ENCODE data around the gene SLC45A1.

SLC45A1 gene

GRCh38 chr1:8370905-8371315 lies 53.0 kb downstream of the SLC45A1 start:
- no peak for TF ChIP-seq CTCF (IDR thresholded peaks at IDR 0.05)
- no peak for DNase-seq (ENCODE audit: low spot score)
- Histone ChIP-seq H3K27ac (peak overlapping the region; percentile 75 to 84), H3K4me3 (peak overlapping the region; percentile 55)

GRCh38 chr1:8371372-8371991 lies 53.6 kb downstream of the SLC45A1 start:
- Histone ChIP-seq H3K27ac (peak overlapping the region; percentile 75 to 84), H3K4me3 (peak overlapping the region; percentile 55)
- no peak for DNase-seq (ENCODE audit: low spot score)
- no peak for TF ChIP-seq CTCF (IDR thresholded peaks at IDR 0.05)

GRCh38 chr1:8373125-8373524 lies 55.2 kb downstream of the SLC45A1 start:
- H3K27ac ChIP-seq = peak overlapping the region; percentile 75 to 84
- H3K4me3 ChIP-seq = peak overlapping the region; percentile 33
- DNase-seq (ENCODE audit: low spot score) = no peak
- no peak for TF ChIP-seq CTCF (IDR thresholded peaks at IDR 0.05)

GRCh38 chr1:8373581-8374241 lies 55.8 kb downstream of the SLC45A1 start:
- no peak for TF ChIP-seq CTCF (IDR thresholded peaks at IDR 0.05)
- peak; percentile 92 for DNase-seq (ENCODE audit: low spot score)
- peak overlapping the region; percentile 33 for H3K4me3 ChIP-seq
- H3K27ac ChIP-seq = peak overlapping the region; percentile 75 to 84

GRCh38 chr1:8374356-8374755 lies 56.4 kb downstream of the SLC45A1 start:
- DNase-seq (ENCODE audit: low spot score) = peak; percentile 79
- Histone ChIP-seq H3K27ac (peak overlapping the region; percentile 75 to 84), H3K4me3 (peak overlapping the region; percentile 33)

GRCh38 chr1:8374812-8375211 lies 56.9 kb downstream of the SLC45A1 start:
- TF ChIP-seq CTCF (IDR thresholded peaks at IDR 0.05) = no peak
- no peak overlapping the region for H3K4me3 ChIP-seq
- H3K27ac ChIP-seq = peak overlapping the region; percentile 75 to 84
- DNase-seq (ENCODE audit: low spot score) = peak; percentile 72

More at GRCh38 chr1:8374356-8374755, 56.4 kb downstream of the SLC45A1 start:
- TF ChIP-seq CTCF (IDR thresholded peaks at IDR 0.05) = no peak

- Histone ChIP-seq H3K4me3 (no peak overlapping the region), H3K27ac (no peak overlapping the region)
- peak; percentile 45 for DNase-seq (ENCODE audit: low spot score)
- no peak for TF ChIP-seq CTCF (IDR thresholded peaks at IDR 0.05)
Measured at GRCh38 chr1:8376358-8376840, 58.5 kb downstream of the SLC45A1 start.
